ENCODE measurements around the gene ADIPOR2. TPM values are rescaled to one million over a fixed set of nuclear protein-coding genes. Genes with fewer than 3 reads are reported as not detected.

ADIPOR2 gene
- total RNA-seq, 1 donor from 2014 or later = 83.6 TPM

DNA sequence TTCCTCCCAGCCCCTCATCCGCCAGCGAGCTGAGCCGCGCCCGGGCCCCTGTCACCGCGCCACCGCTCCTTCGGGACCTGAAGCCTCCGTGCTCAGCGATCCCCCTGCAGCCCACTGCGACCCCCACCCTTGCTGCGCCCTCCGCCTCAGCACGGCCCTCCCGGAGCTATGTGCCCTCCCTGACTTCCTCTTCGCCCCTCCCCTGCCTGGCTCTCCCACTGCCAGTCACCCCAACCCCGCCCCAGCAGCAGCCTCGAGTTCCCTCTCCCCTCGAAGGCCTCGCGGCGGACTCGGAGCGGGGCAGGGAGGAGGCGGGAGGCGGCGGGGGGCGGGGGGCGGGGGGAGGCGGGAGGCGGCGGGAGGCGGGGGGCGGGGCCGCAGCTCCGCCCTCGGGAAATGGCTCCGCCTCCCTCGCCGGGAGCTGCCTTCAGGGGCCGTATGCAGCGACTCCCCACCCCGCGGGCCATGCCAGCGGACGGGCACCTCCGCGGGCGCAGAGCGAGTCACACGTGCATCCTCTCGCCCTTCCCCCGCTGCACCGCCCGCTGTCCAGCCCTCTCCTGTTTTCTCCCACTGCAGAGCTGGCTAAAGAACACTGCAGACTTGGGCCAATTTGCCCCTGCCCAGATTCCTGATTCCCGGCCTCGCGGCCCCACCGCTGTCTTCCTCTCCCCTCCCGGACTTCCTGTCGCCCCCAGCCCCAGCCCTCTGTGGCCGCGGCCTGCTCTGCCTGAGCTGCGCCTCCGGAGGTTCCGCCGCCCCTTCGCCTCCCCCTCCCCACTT lies 29.1 kb upstream of the ADIPOR2 start:
- Mint-ChIP-seq H3K4me3 (ENCODE audit: low read depth) (peak overlapping the region; percentile 81), H3K27ac (peak overlapping the region; percentile 85), H3K27me3 (peaks cover 40% of the 10 kb centered on the region), H3K9me3 (ENCODE audit: low read depth) (no peaks in the 10 kb centered on the region), H3K4me1 (ENCODE audit: low read depth) (peaks cover 2% of the 10 kb centered on the region), H3K36me3 (ENCODE audit: insufficient read depth) (no peaks in the 10 kb centered on the region)
- peak; percentile 68 for DNase-seq (ENCODE audit: low spot score, unreplicated experiment)
- TF ChIP-seq, protein P1, sequence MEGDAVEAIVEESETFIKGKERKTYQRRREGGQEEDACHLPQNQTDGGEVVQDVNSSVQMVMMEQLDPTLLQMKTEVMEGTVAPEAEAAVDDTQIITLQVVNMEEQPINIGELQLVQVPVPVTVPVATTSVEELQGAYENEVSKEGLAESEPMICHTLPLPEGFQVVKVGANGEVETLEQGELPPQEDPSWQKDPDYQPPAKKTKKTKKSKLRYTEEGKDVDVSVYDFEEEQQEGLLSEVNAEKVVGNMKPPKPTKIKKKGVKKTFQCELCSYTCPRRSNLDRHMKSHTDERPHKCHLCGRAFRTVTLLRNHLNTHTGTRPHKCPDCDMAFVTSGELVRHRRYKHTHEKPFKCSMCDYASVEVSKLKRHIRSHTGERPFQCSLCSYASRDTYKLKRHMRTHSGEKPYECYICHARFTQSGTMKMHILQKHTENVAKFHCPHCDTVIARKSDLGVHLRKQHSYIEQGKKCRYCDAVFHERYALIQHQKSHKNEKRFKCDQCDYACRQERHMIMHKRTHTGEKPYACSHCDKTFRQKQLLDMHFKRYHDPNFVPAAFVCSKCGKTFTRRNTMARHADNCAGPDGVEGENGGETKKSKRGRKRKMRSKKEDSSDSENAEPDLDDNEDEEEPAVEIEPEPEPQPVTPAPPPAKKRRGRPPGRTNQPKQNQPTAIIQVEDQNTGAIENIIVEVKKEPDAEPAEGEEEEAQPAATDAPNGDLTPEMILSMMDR (IDR thresholded peaks at IDR 0.05; ENCODE audit: unreplicated experiment) = no peak

- Mint-ChIP-seq H3K36me3 (ENCODE audit: insufficient read depth) (no peaks in the 10 kb centered on the region), H3K4me3 (ENCODE audit: low read depth) (peak overlapping the region; percentile 42), H3K4me1 (ENCODE audit: low read depth) (peaks cover 2% of the 10 kb centered on the region), H3K9me3 (ENCODE audit: low read depth) (no peaks in the 10 kb centered on the region), H3K27ac (peak overlapping the region; percentile 31), H3K27me3 (peaks cover 46% of the 10 kb centered on the region)
- TF ChIP-seq, protein P1 (IDR thresholded peaks at IDR 0.05; ENCODE audit: unreplicated experiment) = peak; percentile 83
- peak; percentile 70 for DNase-seq (ENCODE audit: low spot score, unreplicated experiment)
Measured at GRCh38 chr12:1662761-1663439, 28.0 kb upstream of the ADIPOR2 start.

- H3K4me1 Mint-ChIP-seq (ENCODE audit: low read depth) = peaks cover 3% of the 10 kb centered on the region
- no peaks in the 10 kb centered on the region for H3K9me3 Mint-ChIP-seq (ENCODE audit: low read depth)
- TF ChIP-seq, protein P1 (IDR thresholded peaks at IDR 0.05; ENCODE audit: unreplicated experiment) = no peak
- no peak for DNase-seq (ENCODE audit: low spot score, unreplicated experiment)
- no peaks in the 10 kb centered on the region for H3K36me3 Mint-ChIP-seq (ENCODE audit: insufficient read depth)
- H3K27ac Mint-ChIP-seq = no peak overlapping the region
- no peak overlapping the region for H3K4me3 Mint-ChIP-seq (ENCODE audit: low read depth)
- peaks cover 44% of the 10 kb centered on the region for H3K27me3 Mint-ChIP-seq
Measured at GRCh38 chr12:1663440-1664132, 27.3 kb upstream of the ADIPOR2 start.

GRCh38 chr12:1665366-1665765 lies 25.5 kb upstream of the ADIPOR2 start:
- peaks cover 9% of the 10 kb centered on the region for H3K4me1 Mint-ChIP-seq (ENCODE audit: low read depth)
- H3K4me3 Mint-ChIP-seq (ENCODE audit: low read depth) = no peak overlapping the region
- peaks cover 37% of the 10 kb centered on the region for H3K27me3 Mint-ChIP-seq
- DNase-seq (ENCODE audit: low spot score, unreplicated experiment) = no peak
- H3K36me3 Mint-ChIP-seq (ENCODE audit: insufficient read depth) = no peaks in the 10 kb centered on the region
- TF ChIP-seq, protein P1 (IDR thresholded peaks at IDR 0.05; ENCODE audit: unreplicated experiment) = no peak
- no peak overlapping the region for H3K27ac Mint-ChIP-seq
- H3K9me3 Mint-ChIP-seq (ENCODE audit: low read depth) = no peaks in the 10 kb centered on the region

DNA sequence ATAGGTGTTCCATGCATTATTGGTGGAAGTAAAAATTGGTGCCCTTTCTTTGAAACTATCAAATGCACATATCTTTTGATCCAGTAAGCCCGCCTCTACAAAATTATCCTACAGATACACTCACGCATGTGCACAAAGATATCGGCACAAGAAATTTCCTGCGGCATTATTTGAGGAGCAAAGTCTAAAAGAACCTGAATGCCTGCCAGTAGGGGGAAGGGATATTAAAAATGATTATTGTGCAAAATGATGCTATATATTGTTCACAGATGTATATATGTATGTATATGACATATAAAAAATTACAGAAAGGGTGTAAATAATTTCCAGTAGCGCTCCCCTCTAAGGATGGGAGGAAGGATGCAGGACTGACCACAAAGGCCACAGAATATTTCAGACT lies 24.7 kb upstream of the ADIPOR2 start:
- no peaks in the 10 kb centered on the region for H3K9me3 Mint-ChIP-seq (ENCODE audit: low read depth)
- peaks cover 32% of the 10 kb centered on the region for H3K27me3 Mint-ChIP-seq

More for the DNA sequence above, 24.7 kb upstream of the ADIPOR2 start:
- DNase-seq (ENCODE audit: low spot score, unreplicated experiment) = no peak
- no peaks in the 10 kb centered on the region for H3K36me3 Mint-ChIP-seq (ENCODE audit: insufficient read depth)
- H3K4me3 Mint-ChIP-seq (ENCODE audit: low read depth) = no peak overlapping the region
- H3K4me1 Mint-ChIP-seq (ENCODE audit: low read depth) = peaks cover 16% of the 10 kb centered on the region
- no peak overlapping the region for H3K27ac Mint-ChIP-seq
- TF ChIP-seq, protein P1 (IDR thresholded peaks at IDR 0.05; ENCODE audit: unreplicated experiment) = peak; percentile 10
